Suprapubic skin (tissue), 3 donors: ENCODE data around the gene KRTAP5-7.

Experiments used
- CTCF ChIP-seq, 2 donors: fragments of 200-600 bp in 1 of 2; fragments of 450-650 bp in 1 of 2; sonication (generic) in 1 of 2; IDR thresholded peaks; one replicate each; pipeline ENCODE4 v1.5.1; 2016 to 2019; ENCODE audit warnings: antibody characterized with exemption in 2 of 2, mild to moderate bottlenecking in 1 of 2, moderate library complexity in 1 of 2
- POLR2AphosphoS5 ChIP-seq, 3 donors: sonication (generic); formaldehyde crosslinking; IDR thresholded peaks; one replicate each; pipeline ENCODE4 v1.6.1; 2017; ENCODE audit warnings: antibody characterized with exemption in 3 of 3

- TF ChIP-seq POLR2AphosphoS5 (IDR thresholded peaks at IDR 0.05) (no peak), CTCF (IDR thresholded peaks at IDR 0.05) (no peak)
Observed at GRCh38 chr11:71502026-71502425, 25.0 kb upstream of the KRTAP5-7 start.
